Panc1 (cell line): Measurements from ENCODE around the gene FBXL17.

ENCODE experiments used
- POLR2AphosphoS5 ChIP-seq: IDR thresholded peaks from 2 replicates; pipeline ENCODE4 v1.6.1; 2012; ENCODE audit warnings: mild to moderate bottlenecking, low read depth, low read length, moderate library complexity
- TF ChIP-seq, protein P1 (sequence below): fragments of 450-650 bp; IDR thresholded peaks from 2 replicates; pipeline ENCODE4 v1.5.1; 2017; ENCODE audit warnings: mild to moderate bottlenecking
- TF ChIP-seq, protein P2 (sequence below), 2 experiments: IDR thresholded peaks; 2 replicates each; pipeline ENCODE4 v1.6.1; 2011 to 2012; ENCODE audit warnings: low read depth in 2 of 2, control low read depth in 1 of 2, low read length in 1 of 2, mild to moderate bottlenecking in 1 of 2, moderate library complexity in 1 of 2; ENCODE audit not compliant: insufficient read depth in 1 of 2

DNA sequence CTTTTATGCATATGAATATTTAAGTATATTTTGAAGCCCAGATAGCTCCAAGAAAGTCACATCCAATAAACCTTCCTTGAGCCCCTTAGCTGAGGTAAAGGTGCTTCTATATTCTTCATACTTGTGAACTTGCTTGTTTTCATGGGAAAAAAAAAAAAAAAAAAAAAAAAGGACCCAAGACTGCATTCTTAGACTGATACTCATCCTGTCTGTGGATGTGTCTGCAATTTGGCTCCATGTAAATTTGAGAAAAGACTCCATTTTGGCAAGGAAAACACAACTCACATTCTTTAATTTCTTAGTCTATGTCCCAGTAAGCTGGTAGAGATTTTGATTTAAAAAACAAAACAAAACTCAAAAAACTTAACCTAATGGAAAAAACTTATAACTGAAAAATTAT, 238.3 kb downstream of the FBXL17 start:
- TF ChIP-seq, protein P1, sequence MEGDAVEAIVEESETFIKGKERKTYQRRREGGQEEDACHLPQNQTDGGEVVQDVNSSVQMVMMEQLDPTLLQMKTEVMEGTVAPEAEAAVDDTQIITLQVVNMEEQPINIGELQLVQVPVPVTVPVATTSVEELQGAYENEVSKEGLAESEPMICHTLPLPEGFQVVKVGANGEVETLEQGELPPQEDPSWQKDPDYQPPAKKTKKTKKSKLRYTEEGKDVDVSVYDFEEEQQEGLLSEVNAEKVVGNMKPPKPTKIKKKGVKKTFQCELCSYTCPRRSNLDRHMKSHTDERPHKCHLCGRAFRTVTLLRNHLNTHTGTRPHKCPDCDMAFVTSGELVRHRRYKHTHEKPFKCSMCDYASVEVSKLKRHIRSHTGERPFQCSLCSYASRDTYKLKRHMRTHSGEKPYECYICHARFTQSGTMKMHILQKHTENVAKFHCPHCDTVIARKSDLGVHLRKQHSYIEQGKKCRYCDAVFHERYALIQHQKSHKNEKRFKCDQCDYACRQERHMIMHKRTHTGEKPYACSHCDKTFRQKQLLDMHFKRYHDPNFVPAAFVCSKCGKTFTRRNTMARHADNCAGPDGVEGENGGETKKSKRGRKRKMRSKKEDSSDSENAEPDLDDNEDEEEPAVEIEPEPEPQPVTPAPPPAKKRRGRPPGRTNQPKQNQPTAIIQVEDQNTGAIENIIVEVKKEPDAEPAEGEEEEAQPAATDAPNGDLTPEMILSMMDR = no peak
- TF ChIP-seq, protein P2, sequence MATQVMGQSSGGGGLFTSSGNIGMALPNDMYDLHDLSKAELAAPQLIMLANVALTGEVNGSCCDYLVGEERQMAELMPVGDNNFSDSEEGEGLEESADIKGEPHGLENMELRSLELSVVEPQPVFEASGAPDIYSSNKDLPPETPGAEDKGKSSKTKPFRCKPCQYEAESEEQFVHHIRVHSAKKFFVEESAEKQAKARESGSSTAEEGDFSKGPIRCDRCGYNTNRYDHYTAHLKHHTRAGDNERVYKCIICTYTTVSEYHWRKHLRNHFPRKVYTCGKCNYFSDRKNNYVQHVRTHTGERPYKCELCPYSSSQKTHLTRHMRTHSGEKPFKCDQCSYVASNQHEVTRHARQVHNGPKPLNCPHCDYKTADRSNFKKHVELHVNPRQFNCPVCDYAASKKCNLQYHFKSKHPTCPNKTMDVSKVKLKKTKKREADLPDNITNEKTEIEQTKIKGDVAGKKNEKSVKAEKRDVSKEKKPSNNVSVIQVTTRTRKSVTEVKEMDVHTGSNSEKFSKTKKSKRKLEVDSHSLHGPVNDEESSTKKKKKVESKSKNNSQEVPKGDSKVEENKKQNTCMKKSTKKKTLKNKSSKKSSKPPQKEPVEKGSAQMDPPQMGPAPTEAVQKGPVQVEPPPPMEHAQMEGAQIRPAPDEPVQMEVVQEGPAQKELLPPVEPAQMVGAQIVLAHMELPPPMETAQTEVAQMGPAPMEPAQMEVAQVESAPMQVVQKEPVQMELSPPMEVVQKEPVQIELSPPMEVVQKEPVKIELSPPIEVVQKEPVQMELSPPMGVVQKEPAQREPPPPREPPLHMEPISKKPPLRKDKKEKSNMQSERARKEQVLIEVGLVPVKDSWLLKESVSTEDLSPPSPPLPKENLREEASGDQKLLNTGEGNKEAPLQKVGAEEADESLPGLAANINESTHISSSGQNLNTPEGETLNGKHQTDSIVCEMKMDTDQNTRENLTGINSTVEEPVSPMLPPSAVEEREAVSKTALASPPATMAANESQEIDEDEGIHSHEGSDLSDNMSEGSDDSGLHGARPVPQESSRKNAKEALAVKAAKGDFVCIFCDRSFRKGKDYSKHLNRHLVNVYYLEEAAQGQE (IDR thresholded peaks at IDR 0.05; ENCODE audit: insufficient read depth in 1 of 2, low read depth in 2 of 2, low read length in 1 of 2) = no peak
- no peak for TF ChIP-seq POLR2AphosphoS5
